ENCODE results near the gene EHMT1.

DNA sequence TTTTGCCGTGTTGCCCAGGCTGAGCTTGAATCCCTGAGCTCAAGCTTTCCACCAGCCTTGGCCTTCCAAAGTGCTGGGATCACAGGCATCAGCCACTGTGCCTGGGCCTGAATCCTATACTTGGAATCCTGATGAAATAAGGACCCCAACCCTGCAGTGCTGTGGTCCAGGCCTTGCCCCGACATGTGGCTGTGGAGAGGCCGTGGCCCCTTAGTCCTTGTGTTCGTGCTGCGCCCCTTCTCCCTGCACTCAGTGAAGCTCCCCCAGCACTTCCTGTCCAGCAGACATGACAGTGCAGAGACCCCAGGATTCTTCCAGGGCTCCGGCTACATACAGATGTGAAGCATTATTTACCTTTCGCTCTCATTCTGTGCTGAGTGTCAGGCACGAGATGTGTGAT is 52.9 kb downstream of the EHMT1 start:
- TF ChIP-seq, protein P1, sequence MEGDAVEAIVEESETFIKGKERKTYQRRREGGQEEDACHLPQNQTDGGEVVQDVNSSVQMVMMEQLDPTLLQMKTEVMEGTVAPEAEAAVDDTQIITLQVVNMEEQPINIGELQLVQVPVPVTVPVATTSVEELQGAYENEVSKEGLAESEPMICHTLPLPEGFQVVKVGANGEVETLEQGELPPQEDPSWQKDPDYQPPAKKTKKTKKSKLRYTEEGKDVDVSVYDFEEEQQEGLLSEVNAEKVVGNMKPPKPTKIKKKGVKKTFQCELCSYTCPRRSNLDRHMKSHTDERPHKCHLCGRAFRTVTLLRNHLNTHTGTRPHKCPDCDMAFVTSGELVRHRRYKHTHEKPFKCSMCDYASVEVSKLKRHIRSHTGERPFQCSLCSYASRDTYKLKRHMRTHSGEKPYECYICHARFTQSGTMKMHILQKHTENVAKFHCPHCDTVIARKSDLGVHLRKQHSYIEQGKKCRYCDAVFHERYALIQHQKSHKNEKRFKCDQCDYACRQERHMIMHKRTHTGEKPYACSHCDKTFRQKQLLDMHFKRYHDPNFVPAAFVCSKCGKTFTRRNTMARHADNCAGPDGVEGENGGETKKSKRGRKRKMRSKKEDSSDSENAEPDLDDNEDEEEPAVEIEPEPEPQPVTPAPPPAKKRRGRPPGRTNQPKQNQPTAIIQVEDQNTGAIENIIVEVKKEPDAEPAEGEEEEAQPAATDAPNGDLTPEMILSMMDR (conservative IDR thresholded peaks at IDR 0.05; ENCODE audit: low read length): no peak
- no peak for TF ChIP-seq EZH2phosphoT487 (IDR thresholded peaks at IDR 0.05; ENCODE audit: borderline replicate concordance, low read depth, low read length)
